ENCODE data around the gene DAAM2.

DAAM2 gene

DNA sequence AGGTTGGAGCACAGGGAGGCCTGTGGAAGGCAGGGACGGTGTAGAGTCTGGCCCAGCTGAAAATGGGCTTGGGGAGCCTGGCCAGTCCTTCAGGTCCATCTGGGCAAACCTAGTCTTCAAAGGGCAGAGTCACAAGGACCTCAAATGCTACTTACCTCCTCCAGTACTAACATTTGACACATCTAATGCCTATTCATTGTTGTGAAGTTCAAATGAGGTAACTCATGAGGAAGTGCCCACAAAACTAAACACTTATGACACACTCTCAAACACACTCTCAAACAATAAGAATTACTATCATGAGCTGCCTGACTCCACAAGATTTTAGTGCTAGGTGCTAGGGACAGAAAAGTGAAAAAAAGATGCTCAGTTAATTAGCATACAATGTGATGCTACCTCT lies 27.1 kb downstream of the DAAM2 start:
- H3K27ac Mint-ChIP-seq, result no peak overlapping the region
- no peaks in the 10 kb centered on the region for H3K4me1 Mint-ChIP-seq (ENCODE audit: low read depth)
- H3K36me3 Mint-ChIP-seq (ENCODE audit: low read depth), result no peaks in the 10 kb centered on the region
- H3K27me3 Mint-ChIP-seq, result no peaks in the 10 kb centered on the region
- H3K4me3 Mint-ChIP-seq, result no peak overlapping the region
- no peaks in the 10 kb centered on the region for H3K9me3 Mint-ChIP-seq
- DNase-seq, result no peak

DNA sequence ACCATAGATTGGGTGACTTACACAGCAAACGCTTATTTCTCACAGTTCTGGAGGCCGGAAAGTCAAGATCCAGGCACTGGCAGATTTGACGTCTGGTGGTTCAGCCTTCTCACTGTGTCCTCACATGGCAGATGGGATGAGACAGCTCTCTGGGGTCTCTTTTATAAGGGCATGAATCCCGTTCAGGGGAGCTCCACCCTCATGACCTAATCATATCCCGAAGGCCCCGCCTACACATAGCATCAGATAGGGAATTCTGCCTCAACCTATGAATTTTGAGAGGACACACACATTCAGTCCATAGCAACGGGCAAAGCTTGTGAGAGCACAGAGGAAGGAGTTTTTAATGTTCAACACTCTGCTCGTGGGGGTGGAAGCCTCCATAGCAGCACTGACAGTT lies 27.5 kb downstream of the DAAM2 start:
- Mint-ChIP-seq H3K4me1 (ENCODE audit: low read depth) (no peaks in the 10 kb centered on the region), H3K27me3 (no peaks in the 10 kb centered on the region), H3K4me3 (no peak overlapping the region), H3K36me3 (ENCODE audit: low read depth) (no peaks in the 10 kb centered on the region), H3K27ac (no peak overlapping the region), H3K9me3 (no peaks in the 10 kb centered on the region)
- no peak for DNase-seq

DNA sequence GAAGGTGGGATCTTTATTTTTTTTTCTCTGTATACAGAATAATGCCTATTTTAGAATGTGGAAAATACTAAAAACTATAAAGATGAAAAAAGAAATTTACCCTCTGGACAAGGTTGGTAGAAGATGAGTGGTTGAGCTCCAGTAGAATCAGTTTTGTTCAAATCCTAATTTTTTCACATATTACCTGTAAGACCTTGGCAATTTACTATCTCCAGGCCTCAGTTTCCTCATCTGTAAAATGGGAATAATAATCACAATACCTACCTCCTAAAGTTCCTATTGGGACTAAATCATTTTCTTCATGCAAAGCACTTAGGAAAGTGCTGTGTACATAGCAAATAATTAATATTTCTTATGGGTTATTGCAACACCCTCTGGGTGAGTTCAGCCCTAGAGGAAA lies 28.4 kb downstream of the DAAM2 start:
- H3K4me1 Mint-ChIP-seq (ENCODE audit: low read depth), result no peaks in the 10 kb centered on the region

DNA sequence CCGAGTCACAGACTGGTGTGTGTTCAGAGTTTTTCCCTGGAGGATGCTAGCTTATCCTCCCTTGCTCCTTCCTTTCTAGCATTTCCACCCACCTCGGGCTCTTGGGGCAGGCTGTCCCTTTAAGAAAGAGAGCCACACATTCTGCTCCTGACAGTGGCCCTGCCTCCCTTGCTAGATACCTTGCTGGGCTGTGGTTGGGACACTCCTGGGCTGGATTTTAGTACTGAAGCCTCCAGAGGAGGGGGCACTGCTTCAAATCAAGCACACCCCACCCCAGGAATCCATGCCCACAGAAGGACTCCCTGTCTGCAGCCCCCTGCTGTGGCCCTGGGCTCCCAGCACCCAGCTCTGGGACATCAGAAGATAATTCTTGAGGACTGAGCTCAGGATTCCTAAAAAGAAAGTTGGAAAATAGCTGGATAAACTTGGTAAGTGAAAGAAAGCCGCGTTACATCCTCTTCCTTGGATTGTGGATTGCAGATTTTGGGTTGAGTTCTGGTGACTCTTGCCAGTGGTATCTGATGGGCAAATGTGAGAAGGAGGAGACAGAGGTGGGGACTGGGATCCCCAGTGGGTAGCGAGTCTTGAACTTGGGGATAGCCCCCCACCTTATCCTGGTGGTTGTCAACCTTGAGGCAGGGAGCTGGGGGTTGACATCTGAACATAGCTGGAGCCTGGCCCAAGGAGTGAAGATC lies 29.0 kb downstream of the DAAM2 start:
- H3K27ac Mint-ChIP-seq, result no peak overlapping the region
- no peaks in the 10 kb centered on the region for H3K4me1 Mint-ChIP-seq (ENCODE audit: low read depth)
- no peaks in the 10 kb centered on the region for H3K9me3 Mint-ChIP-seq
- H3K27me3 Mint-ChIP-seq, result no peaks in the 10 kb centered on the region
- DNase-seq, result no peak
- H3K4me3 Mint-ChIP-seq, result no peak overlapping the region
- H3K36me3 Mint-ChIP-seq (ENCODE audit: low read depth), result no peaks in the 10 kb centered on the region

More for the DNA sequence above, 28.4 kb downstream of the DAAM2 start:
- H3K27ac Mint-ChIP-seq, result no peak overlapping the region
- no peak for DNase-seq
- H3K36me3 Mint-ChIP-seq (ENCODE audit: low read depth), result no peaks in the 10 kb centered on the region
- no peaks in the 10 kb centered on the region for H3K9me3 Mint-ChIP-seq
- no peak overlapping the region for H3K4me3 Mint-ChIP-seq
- H3K27me3 Mint-ChIP-seq, result no peaks in the 10 kb centered on the region

DNA sequence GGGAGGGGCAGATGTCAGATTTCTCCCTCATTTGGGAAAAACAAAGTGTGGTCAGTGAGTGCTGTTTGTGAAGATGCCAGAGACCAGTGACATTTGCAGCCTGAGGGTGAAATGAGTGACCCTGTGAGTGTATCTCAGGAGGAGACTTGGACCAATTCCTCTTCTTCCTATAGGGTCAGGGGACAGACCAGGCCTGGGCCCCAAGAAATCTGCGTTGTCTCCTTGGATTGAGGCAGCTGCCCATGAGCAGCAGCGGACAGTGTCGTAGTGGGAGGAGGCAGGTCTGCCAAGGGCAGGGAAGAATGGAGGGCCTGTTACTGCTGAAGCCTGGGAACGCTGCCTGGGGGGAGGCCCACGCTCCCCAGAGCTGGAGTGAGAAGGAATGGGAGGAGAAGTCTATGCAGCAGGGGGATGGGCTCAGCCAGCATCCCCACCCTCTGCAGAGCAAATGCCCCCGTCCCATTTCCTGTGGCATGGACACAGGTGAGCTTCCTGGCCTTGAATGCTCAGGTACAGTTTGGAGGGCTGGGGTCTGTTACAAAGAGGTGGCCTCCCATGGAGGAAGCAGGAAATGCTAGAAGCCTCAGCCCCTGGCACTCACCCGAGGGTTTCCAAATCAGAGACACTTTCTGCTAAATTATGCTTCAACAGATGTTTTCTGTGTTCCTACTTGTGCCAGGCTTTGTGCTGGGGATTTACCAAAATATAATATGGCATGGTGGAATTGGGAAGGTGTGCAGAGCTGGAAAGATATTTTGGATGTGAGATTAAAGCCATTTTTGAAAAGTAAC lies 29.8 kb downstream of the DAAM2 start:
- H3K9me3 Mint-ChIP-seq, result no peaks in the 10 kb centered on the region
- H3K36me3 Mint-ChIP-seq (ENCODE audit: low read depth), result no peaks in the 10 kb centered on the region
- H3K27me3 Mint-ChIP-seq, result no peaks in the 10 kb centered on the region
- no peak overlapping the region for H3K4me3 Mint-ChIP-seq
- H3K27ac Mint-ChIP-seq, result no peak overlapping the region
- no peak for DNase-seq
- no peaks in the 10 kb centered on the region for H3K4me1 Mint-ChIP-seq (ENCODE audit: low read depth)

DNA sequence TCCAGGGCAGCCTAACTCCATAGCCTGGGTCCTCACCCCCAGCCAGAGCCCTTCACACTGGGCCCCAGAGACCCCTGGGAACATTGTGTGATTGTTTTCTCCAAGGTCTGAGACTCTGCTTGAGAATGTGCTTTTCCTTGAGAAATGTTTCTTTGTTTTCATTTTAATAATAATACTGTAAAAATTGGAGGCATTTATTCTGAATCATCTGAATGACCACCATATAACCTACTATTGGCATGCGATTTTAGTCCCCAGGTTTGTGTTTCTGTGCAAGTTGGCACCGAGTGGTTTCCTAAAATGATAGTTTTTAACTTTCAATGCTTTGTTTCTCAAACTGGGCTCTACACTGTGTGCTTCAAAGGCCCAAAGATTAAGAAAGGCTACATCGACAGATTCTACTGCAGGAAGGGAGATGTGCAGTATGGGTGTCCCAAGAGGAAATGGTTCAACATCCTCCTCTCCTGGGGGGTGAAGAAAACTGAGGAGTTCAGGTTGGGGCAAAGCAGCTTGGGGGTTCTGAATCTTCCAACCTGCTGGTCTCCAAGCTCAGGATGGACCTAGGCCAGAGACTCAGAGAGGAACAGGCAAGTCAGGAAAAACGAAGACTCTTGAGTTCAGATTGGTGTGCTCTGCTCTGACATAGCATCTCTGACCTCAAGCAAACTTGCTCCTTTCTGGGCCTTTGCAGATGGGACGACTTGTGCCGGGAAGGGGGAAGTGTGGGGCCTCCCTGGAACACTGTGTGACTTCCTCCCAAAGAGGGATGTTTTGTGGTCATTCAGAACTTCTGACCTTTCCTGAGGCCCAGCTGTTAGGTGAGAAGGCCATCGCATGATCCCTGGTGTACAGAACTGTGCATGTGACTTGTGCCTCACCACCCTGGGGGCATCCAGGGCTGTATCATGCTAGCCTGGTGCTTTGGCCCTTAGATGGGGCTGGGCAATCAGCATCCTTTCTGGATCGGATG lies 31.0 kb downstream of the DAAM2 start:
- no peak for DNase-seq
- no peak overlapping the region for H3K4me3 Mint-ChIP-seq
- no peaks in the 10 kb centered on the region for H3K27me3 Mint-ChIP-seq
- no peak overlapping the region for H3K27ac Mint-ChIP-seq
- no peaks in the 10 kb centered on the region for H3K9me3 Mint-ChIP-seq
- H3K4me1 Mint-ChIP-seq (ENCODE audit: low read depth), result no peaks in the 10 kb centered on the region
- H3K36me3 Mint-ChIP-seq (ENCODE audit: low read depth), result no peaks in the 10 kb centered on the region

DNA sequence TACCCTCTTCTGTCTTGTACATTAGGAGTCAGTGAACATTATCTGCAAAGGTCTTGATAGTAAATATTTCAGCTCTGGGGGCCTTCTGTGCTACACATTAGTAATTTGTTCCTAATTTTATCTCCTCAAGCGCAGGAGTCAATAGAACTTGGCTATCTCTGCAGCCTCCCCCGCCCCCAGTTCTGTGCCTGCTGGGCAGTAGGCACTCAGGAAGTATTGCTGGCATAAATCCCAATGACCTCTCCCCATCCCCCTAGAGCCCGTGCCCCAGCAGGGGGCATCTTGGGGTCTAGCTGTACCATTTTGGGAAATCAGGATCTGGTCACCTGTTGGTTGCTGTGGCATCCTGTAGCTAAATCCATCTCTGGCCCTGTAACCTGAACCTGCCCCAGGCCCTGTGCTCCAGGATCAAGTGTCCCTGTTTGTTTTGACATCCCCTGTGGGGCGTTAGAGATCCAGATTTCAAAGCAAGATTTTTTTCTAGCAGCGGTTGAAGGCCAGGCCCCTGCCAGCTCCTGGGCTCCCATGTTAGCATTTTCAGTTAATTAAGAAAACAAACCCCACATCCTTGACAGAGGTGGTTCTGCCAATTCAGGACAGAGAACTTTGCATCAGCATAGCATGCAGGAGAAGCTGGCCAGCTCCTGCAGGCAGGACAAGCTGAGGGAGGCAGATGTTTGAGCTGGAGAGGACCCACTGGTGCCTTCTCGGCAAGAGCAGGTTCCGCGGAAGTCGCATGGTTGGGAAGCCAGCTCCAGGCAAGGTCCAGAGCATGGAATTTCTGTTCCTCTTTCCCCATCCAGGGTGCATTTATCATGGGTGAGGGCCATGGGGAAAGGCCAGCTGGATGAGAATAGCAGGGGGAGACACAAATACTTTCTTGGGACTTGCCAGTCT lies 32.1 kb downstream of the DAAM2 start:
- Mint-ChIP-seq H3K4me3 (no peak overlapping the region), H3K27me3 (no peaks in the 10 kb centered on the region), H3K36me3 (ENCODE audit: low read depth) (no peaks in the 10 kb centered on the region), H3K4me1 (ENCODE audit: low read depth) (no peaks in the 10 kb centered on the region), H3K9me3 (no peaks in the 10 kb centered on the region), H3K27ac (no peak overlapping the region)
- no peak for DNase-seq

DNA sequence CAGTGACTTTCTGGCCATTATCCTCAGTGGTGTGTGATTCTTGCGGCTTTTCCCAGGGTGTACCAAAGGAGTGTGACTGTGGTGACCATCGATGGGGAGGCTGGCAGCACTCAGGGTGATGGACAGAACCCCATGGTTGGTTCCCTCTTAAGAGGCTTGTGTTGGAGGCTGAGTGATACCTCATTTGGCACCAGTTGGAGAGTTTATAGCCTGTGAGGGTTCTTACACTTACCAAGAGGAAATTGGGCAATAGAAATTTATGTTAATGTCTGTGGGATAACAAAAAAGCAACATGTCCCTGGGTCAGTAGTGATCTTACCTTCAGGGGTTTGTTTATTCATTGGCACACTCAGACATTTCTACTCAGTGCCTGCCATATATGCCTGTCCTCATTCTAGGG lies 37.2 kb downstream of the DAAM2 start:
- DNase-seq, result no peak
- no peaks in the 10 kb centered on the region for H3K9me3 Mint-ChIP-seq
- no peak overlapping the region for H3K27ac Mint-ChIP-seq
- H3K4me1 Mint-ChIP-seq (ENCODE audit: low read depth), result no peaks in the 10 kb centered on the region
- H3K36me3 Mint-ChIP-seq (ENCODE audit: low read depth), result no peaks in the 10 kb centered on the region
- peaks cover 4% of the 10 kb centered on the region for H3K27me3 Mint-ChIP-seq
- H3K4me3 Mint-ChIP-seq, result no peak overlapping the region

DNA sequence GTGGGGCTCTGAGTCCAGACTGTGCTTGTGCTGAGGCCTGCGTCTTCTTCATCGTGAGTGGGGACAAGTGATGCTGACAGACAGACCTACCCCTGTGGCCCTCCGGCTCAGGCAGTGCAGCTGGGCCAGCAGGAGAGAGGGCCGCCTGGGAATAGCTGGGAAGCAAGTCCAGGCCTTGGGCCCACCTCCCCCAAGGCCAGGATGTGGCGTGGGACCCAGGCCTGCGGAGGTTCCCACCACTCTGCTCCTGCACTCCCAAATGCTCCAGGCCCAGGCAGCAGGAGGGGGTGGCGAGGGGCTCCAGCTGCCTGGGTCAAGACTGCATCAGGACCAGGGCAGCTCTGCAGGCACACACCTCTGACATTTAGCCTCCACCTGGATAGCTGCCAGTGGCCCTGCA lies 38.3 kb downstream of the DAAM2 start:
- DNase-seq, result no peak
- Mint-ChIP-seq H3K4me3 (no peak overlapping the region), H3K9me3 (no peaks in the 10 kb centered on the region), H3K4me1 (ENCODE audit: low read depth) (no peaks in the 10 kb centered on the region), H3K27ac (no peak overlapping the region), H3K27me3 (peaks cover 5% of the 10 kb centered on the region), H3K36me3 (ENCODE audit: low read depth) (no peaks in the 10 kb centered on the region)

DNA sequence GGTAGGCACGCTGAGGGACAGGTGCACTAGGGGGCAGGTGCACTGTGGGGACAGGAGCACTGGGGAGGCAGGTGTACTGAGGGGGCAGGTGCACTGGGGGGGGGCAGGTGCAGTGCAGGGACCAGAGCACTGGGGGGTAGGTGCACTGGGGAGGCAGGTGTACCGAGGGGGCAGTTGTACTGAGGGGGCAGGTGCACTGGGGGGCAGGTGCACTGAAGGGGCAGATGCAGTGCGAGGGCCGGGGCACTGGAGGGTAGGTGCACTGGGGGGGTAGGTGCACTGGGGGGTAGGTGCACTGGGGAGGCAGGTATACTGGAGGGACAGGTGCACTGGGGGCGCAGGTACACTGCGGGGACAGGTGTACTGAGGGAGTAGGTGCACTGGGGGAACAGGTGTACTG lies 39.5 kb downstream of the DAAM2 start:
- H3K4me1 Mint-ChIP-seq (ENCODE audit: low read depth), result no peaks in the 10 kb centered on the region
- H3K4me3 Mint-ChIP-seq, result no peak overlapping the region
- DNase-seq, result no peak
- no peak overlapping the region for H3K27ac Mint-ChIP-seq
- peaks cover 7% of the 10 kb centered on the region for H3K27me3 Mint-ChIP-seq
- H3K9me3 Mint-ChIP-seq, result no peaks in the 10 kb centered on the region
- H3K36me3 Mint-ChIP-seq (ENCODE audit: low read depth), result no peaks in the 10 kb centered on the region

DNA sequence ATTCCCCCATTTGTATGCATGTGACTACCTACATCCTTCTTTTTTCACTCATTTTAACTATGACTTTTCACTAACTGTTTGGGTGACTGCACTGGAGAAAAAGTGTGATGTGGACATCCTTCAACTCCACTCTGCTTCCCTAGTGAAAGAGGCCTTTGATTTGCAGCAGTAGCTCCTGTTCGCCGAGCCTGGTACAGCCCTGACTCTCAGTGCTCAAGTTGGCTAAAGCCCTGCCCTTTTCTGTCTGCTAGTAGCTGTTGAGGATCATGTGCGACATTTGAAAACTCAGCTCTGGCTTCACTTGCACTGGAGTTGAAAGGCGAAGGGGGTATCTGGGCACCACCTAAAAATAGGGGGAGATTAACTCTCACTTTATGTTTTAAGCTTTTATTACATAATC lies 42.1 kb downstream of the DAAM2 start:
- no peak overlapping the region for H3K27ac Mint-ChIP-seq
- H3K36me3 Mint-ChIP-seq (ENCODE audit: low read depth), result no peaks in the 10 kb centered on the region
- peaks cover 27% of the 10 kb centered on the region for H3K27me3 Mint-ChIP-seq
- no peak overlapping the region for H3K4me3 Mint-ChIP-seq
- H3K4me1 Mint-ChIP-seq (ENCODE audit: low read depth), result no peaks in the 10 kb centered on the region
- H3K9me3 Mint-ChIP-seq, result no peaks in the 10 kb centered on the region
- no peak for DNase-seq

DNA sequence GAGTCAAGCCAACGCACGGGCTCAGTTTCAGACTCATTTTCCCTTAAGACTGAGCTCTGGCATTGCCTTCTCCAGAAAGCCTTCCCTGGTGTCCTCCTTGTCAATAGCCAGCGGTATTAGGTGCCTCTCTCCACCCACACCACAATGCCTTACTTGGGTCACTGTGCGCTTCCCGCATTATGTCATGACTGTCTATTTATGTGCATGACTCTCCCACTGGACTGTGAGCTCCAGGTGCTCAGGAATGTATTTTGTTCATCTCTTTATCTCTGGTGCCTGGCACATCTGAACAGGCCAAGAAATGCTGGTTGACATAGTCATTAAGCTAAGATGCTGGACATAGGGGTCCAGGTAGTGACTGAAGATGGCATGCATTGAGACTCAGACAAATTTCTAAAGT lies 42.7 kb downstream of the DAAM2 start:
- no peaks in the 10 kb centered on the region for H3K36me3 Mint-ChIP-seq (ENCODE audit: low read depth)
- peaks cover 29% of the 10 kb centered on the region for H3K27me3 Mint-ChIP-seq
- H3K4me3 Mint-ChIP-seq, result no peak overlapping the region
- H3K9me3 Mint-ChIP-seq, result no peaks in the 10 kb centered on the region
- no peaks in the 10 kb centered on the region for H3K4me1 Mint-ChIP-seq (ENCODE audit: low read depth)
- no peak for DNase-seq
- no peak overlapping the region for H3K27ac Mint-ChIP-seq

DNA sequence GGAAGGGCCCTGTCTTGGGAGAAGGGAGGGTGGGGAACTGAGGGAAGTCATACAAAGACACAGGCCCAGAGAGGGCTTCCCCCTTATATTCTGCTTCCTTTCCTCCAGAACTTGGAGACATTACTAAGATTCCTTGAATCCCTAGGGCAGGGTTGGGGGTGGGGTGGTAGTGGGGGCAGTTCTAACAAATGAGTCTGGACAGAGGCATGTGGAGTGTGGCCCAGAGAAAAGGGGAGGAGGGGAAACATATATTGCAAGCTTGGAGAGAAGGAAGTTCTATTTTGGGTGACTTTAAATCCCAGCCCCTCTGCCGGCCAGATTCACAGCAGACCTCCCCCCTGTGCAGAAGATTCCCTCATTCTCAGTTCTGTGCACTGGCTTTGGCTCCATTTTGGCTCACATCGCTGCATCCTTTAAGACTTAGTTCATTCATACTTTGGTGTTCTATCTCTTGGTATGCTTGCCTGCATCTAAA lies 43.7 kb downstream of the DAAM2 start:
- Mint-ChIP-seq H3K36me3 (ENCODE audit: low read depth) (no peaks in the 10 kb centered on the region), H3K4me1 (ENCODE audit: low read depth) (no peaks in the 10 kb centered on the region), H3K27me3 (peaks cover 35% of the 10 kb centered on the region), H3K9me3 (no peaks in the 10 kb centered on the region), H3K27ac (no peak overlapping the region), H3K4me3 (no peak overlapping the region)
- DNase-seq, result no peak

DNA sequence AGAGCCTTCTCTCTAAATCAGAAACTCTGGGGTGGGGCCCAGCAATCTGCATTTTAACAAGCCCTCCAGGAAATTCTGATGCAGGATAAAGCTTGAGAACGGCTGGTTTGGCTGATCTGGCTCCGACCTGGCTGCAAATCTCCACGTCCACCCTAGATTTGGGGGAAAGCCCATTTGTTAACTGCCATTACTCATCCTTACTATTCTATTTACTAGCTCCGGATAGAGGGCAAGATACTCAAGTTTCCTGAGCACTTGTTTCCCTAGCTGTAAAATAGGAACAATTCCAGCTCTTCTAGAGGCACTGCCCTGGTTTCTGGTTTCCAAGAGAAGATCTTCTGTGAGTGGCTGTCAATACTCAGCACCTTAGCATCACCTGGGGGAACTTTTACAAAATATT lies 44.4 kb downstream of the DAAM2 start:
- Mint-ChIP-seq H3K9me3 (no peaks in the 10 kb centered on the region), H3K27me3 (peaks cover 38% of the 10 kb centered on the region), H3K4me3 (no peak overlapping the region), H3K36me3 (ENCODE audit: low read depth) (no peaks in the 10 kb centered on the region), H3K27ac (no peak overlapping the region), H3K4me1 (ENCODE audit: low read depth) (no peaks in the 10 kb centered on the region)
- no peak for DNase-seq
